Heart left ventricle (tissue), 13 donors: Measurements from ENCODE around the gene SDHAF3.

ENCODE experiments used
- POLR2A ChIP-seq, 2 donors: fragments of 450-650 bp; IDR thresholded peaks; one replicate each; pipeline ENCODE4 v1.6.1; 2017; ENCODE audit warnings: antibody characterized with exemption in 2 of 2, mild to moderate bottlenecking in 2 of 2, moderate library complexity in 2 of 2
- TF ChIP-seq, protein P1 (sequence below), 12 donors: fragments of 200-600 bp; sonication (generic) in 4 of 12; IDR thresholded peaks; one replicate each; pipeline versions ENCODE4 v1.5.0 to v1.8.0; 2018 to 2022; ENCODE audit warnings: antibody characterized with exemption in 12 of 12, mild to moderate bottlenecking in 5 of 12
- donor health status: ischemic (EF 13 %, LVEDD 7.1; RV severe dilation, severe dysfunction).
- donor health status: DM: no; HTN: yes; CAD: no.
- donor health status: DM: no; HTN: no; CAD: no.
- donor health status: ischemic (EF 25% LVEDD 6.9; RV normal size, moderate dysfunction).
- donor health status: ischemic (EF 25% LVEDD 5.7; RV mildly dilated, moderate dysfunction).
- donor health status: ischemic (EF 35%, LVEDD 5.7; RV mildly dilated, moderate dysfunction).
- donor health status: nonischemic (EF 11% LVEDD 7.7; RV severe dilation, severe dysfunction).
- donor health status: DM: yes; HTN: yes; CAD: no.
- donor health status: PGD.
- donor health status: ischemic (EF 29% LVEDD 5.4; RV normal size, mild dysfunction).
- donor health status: nonischemic (EF 23%, LVEDD 6.1; RV moderate dilation, normal function).

DNA sequence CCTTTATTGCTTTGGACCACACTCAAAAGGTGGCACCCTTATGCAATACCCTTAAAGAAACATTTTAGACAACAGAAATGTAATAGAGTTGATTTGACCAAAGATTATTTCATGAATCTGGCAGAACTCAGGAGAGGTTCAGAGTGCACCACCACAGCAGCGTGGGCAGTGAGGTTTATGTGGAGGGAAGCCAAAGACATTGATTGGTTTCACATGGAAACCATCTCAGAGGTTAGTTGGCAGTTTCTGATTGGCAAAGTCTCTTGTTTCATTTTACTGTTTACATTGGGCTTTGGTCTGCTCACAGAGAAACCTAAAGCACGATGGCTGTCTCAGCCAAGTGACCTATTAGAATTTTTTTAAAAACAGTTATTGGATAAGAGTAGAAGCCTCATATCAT is 101.3 kb downstream of the SDHAF3 start:
- TF ChIP-seq, protein P1, sequence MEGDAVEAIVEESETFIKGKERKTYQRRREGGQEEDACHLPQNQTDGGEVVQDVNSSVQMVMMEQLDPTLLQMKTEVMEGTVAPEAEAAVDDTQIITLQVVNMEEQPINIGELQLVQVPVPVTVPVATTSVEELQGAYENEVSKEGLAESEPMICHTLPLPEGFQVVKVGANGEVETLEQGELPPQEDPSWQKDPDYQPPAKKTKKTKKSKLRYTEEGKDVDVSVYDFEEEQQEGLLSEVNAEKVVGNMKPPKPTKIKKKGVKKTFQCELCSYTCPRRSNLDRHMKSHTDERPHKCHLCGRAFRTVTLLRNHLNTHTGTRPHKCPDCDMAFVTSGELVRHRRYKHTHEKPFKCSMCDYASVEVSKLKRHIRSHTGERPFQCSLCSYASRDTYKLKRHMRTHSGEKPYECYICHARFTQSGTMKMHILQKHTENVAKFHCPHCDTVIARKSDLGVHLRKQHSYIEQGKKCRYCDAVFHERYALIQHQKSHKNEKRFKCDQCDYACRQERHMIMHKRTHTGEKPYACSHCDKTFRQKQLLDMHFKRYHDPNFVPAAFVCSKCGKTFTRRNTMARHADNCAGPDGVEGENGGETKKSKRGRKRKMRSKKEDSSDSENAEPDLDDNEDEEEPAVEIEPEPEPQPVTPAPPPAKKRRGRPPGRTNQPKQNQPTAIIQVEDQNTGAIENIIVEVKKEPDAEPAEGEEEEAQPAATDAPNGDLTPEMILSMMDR (IDR thresholded peaks at IDR 0.05), result no peak
- no peak for TF ChIP-seq POLR2A (IDR thresholded peaks at IDR 0.05)
